ENCODE results near the gene PARP16. TPM values are rescaled to one million over a fixed set of nuclear protein-coding genes. Genes with fewer than 3 reads are reported as not detected.
A peak's percentile ranks its signal among the peaks of the same experiment; 100 is the strongest.

The PARP16 gene
- total and polyA plus RNA-seq, 7 donors: 4.4 to 12.5 (median 9.4) TPM

DNA sequence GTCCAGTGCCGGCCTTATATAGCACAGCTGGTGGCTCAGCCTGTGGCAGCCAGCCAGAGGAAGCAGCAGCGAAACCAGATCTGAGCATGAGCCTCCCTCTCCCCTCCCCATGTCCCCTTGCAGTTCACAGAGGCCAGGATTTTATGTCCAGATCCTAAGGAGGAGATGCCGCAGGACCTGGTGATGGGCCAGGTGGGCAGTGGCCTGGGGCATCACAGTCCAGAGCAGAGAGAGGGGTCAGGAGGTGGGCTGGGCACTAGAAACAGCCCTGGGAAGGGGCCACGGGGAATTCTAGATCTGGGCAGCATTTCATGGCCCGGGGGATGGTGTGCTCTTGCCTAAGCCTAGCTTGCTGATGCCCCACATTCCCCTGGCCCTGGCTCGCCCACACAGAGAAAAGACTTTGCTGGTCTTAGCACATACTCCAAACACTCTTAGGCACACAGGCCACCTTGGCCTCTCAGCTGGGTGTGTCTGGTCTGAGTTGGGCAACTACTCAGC lies 75.2 kb downstream of the PARP16 start:
- H3K4me3 ChIP-seq: peak overlapping the region in 1 of 4 donors; percentile 29
- H3K4me1 ChIP-seq: peaks cover 0 to 38% (median 30%) of the 10 kb centered on the region in 4 donors
- H3K36me3 ChIP-seq: no peaks in the 10 kb centered on the region
- intact Hi-C loops (cut with DNase I): loop anchor here (5.0 kb wide), 1 partner anchor 46 kb away; no protein-coding TSS in a partner anchor
- H3K9me3 ChIP-seq: no peaks in the 10 kb centered on the region
- WGBS, 2 donors: 68 to 71% methylated on average over 6 of the region's 6 CpGs
- no peaks in the 10 kb centered on the region for H3K27me3 ChIP-seq
- peak; percentile 85 for DNase-seq
- TF ChIP-seq EP300 (IDR thresholded peaks at IDR 0.05) (no peak), POLR2AphosphoS5 (IDR thresholded peaks at IDR 0.05) (no peak), POLR2A (IDR thresholded peaks at IDR 0.05) (no peak)
- TF ChIP-seq, protein P1, sequence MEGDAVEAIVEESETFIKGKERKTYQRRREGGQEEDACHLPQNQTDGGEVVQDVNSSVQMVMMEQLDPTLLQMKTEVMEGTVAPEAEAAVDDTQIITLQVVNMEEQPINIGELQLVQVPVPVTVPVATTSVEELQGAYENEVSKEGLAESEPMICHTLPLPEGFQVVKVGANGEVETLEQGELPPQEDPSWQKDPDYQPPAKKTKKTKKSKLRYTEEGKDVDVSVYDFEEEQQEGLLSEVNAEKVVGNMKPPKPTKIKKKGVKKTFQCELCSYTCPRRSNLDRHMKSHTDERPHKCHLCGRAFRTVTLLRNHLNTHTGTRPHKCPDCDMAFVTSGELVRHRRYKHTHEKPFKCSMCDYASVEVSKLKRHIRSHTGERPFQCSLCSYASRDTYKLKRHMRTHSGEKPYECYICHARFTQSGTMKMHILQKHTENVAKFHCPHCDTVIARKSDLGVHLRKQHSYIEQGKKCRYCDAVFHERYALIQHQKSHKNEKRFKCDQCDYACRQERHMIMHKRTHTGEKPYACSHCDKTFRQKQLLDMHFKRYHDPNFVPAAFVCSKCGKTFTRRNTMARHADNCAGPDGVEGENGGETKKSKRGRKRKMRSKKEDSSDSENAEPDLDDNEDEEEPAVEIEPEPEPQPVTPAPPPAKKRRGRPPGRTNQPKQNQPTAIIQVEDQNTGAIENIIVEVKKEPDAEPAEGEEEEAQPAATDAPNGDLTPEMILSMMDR (IDR thresholded peaks at IDR 0.05): no peak
- H3K27ac ChIP-seq: peak overlapping the region; percentile 30 to 59 (median 50)

DNA sequence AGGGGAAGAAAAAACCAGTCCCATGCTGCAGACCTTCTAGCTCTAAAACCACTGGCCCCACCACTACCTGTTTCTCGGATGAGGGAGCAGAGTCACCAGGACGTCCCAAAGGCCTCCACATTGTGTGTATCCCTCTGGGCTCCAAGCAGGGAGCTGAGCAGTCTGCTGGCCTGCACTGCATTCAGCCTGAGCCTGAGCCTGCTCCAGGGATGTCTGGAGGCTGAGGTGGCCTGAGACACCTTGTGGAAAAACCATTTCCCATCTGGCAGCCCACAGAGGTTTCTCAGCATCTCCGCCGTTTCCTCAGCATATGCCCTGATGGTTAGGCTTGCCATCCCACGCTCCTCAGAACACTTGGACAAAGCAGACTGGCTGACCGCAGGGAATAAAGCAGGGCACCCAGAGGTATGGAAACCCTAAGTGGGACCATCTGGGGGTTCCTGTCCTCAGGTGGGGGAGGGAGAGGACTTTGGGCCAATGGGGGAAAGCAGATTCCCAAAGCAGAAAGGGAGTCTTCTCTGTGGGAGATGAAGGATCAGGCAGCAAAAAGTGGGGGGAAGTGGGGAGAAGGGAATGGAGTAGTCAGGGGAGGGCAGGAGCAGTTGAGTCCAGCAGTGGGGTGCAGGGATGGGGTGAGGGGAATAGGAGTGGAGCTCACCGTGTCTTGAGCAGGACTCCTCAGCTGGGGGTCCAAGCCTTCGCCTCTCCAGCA lies 75.8 kb downstream of the PARP16 start, which contains the start of gene CILP:
Gene CILP (minus strand): TSS at position 704 of the 712 bp plus-strand sequence. CDS start 1,718 bp downstream, outside the sequence.
- H3K27ac ChIP-seq: peak within 1 kb of the TSS; percentile 30 to 59 (median 50)
- DNase-seq: peak; percentile 60
- no peaks in the 10 kb centered on the region for H3K27me3 ChIP-seq
- TF ChIP-seq, protein P1 (IDR thresholded peaks at IDR 0.05): no peak
- TF ChIP-seq POLR2AphosphoS5 (IDR thresholded peaks at IDR 0.05) (peak in 1 of 4 donors; percentile 21), EP300 (IDR thresholded peaks at IDR 0.05) (no peak), POLR2A (IDR thresholded peaks at IDR 0.05) (no peak)
- no peaks in the 10 kb centered on the region for H3K9me3 ChIP-seq
- H3K4me3 ChIP-seq: peak within 1 kb of the TSS in 3 of 4 donors; percentile 7 to 29 (median 14)
- no peaks in the 10 kb centered on the region for H3K36me3 ChIP-seq
- H3K4me1 ChIP-seq: peaks cover 0 to 40% (median 32%) of the 10 kb centered on the region in 4 donors
- intact Hi-C loops (cut with DNase I): loop anchor here (5.0 kb wide), 1 partner anchor 46 kb away; no protein-coding TSS in a partner anchor
- 84 to 90% methylated on average over 8 of the region's 8 CpGs for WGBS, 2 donors

DNA sequence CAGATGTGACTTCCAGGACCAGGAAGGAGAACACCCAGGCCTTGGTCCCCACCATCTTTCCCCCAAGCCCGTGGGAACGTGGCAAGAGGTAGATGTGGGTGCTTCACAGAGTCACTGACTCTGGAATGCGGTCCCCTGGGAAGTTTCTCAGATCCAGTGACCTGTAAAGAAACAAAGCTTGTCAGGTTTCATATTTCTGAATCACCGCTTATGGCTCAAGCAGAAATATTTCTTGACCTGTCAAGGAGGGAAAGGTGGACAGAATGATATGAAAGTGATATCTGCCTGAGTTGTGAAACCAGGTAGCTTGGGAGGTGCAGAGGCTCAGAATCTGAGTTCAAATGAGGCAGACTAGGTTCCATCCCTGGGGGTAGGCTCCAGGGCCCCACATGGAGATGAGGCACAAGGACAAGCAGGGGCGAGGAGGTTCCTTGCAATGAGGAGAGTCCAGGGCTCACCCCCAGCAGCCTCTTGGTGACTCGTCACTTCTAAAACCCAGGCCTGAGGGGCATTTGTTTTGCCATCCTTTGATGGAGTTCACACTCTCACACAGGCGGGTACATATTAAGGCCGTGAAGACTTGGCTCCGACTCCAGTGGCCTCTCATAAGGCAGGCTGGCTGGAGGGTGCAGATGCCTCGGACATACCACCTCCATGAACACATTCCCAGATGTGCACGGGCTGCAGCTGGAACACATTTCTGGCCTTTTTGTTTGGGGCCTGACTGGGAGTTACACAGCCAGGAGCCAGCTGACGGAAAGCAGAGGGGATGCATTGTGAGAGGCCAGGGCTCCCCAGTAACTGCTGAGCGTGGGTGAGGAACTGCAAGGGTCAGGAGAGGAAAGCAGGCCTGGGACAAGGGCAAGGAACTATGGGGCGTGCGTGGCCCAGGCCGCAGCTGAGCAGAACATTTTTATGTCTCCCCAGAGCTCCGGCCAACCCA lies 76.7 kb downstream of the PARP16 start:
- Histone ChIP-seq H3K9me3 (no peaks in the 10 kb centered on the region), H3K36me3 (no peaks in the 10 kb centered on the region), H3K4me3 (peak overlapping the region in 2 of 4 donors; percentile 14 to 29), H3K27ac (peak overlapping the region; percentile 30 to 59 (median 50)), H3K27me3 (no peaks in the 10 kb centered on the region), H3K4me1 (peaks cover 0 to 41% (median 32%) of the 10 kb centered on the region in 4 donors)
- no peak for TF ChIP-seq POLR2A (IDR thresholded peaks at IDR 0.05)
- TF ChIP-seq, protein P1 (IDR thresholded peaks at IDR 0.05): no peak
- no peak for TF ChIP-seq EP300 (IDR thresholded peaks at IDR 0.05)
- TF ChIP-seq POLR2AphosphoS5 (IDR thresholded peaks at IDR 0.05): no peak
- intact Hi-C loops (cut with DNase I): loop anchor here (5.0 kb wide), 1 partner anchor 47 kb away; no protein-coding TSS in a partner anchor
- 82 to 84% methylated on average over 17 of the region's 17 CpGs for WGBS, 2 donors
- peak; percentile 69 for DNase-seq

DNA sequence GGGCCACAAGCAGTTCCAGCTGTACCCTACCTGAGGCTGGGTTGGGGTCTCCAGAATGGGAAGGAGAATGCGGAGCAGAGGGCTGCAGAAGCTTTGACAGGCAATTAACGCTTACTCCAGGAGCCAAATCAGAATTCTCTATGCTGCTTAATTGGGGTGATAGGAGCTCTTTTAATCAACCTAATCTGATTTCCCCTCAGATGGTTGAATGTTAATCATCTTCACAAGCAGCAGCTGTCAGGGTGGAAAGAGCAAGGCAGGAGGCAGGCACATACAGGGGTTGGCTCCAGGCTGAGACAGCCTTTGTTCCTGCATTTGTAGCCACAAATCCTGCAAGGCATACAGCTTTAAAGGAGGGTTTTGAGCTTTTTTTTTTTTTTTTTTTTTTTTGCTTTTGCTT lies 78.0 kb downstream of the PARP16 start:
- peak; percentile 34 for DNase-seq
- no peaks in the 10 kb centered on the region for H3K36me3 ChIP-seq
- WGBS, 2 donors: 92 to 99% methylated on average over 2 of the region's 2 CpGs
- peaks cover 0 to 41% (median 32%) of the 10 kb centered on the region in 4 donors for H3K4me1 ChIP-seq
- H3K4me3 ChIP-seq: no peak overlapping the region
- TF ChIP-seq EP300 (IDR thresholded peaks at IDR 0.05) (no peak), POLR2AphosphoS5 (IDR thresholded peaks at IDR 0.05) (no peak), POLR2A (IDR thresholded peaks at IDR 0.05) (no peak)
- TF ChIP-seq, protein P1 (IDR thresholded peaks at IDR 0.05): no peak
- no peak overlapping the region for H3K27ac ChIP-seq
- no peaks in the 10 kb centered on the region for H3K9me3 ChIP-seq
- intact Hi-C loops (cut with DNase I): no loop called here
- no peaks in the 10 kb centered on the region for H3K27me3 ChIP-seq

All from sigmoid colon (tissue), 7 donors.